Ascending aorta (tissue), 2 donors: ENCODE results near the gene SSB. TPM values are rescaled to one million over a fixed set of nuclear protein-coding genes. Genes with fewer than 3 reads are reported as not detected.

Experiments used
- DNase-seq, 2 donors: peaks; one replicate each; pipeline ENCODE4 v3.0.0-alpha.2; 2019; ENCODE audit warnings: low spot score in 2 of 2
- H3K27ac ChIP-seq, 2 donors: fragments of 200-600 bp; sonication (generic); one replicate each; pipeline ENCODE4 v1.5.1; 2016 to 2017; ENCODE audit warnings: mild to moderate bottlenecking in 1 of 2
- H3K27me3 ChIP-seq: fragments of 200-600 bp; sonication (generic); one replicate; pipeline ENCODE4 v1.5.1; 2017
- H3K36me3 ChIP-seq, 2 donors: fragments of 200-600 bp; sonication (generic); one replicate each; pipeline ENCODE4 v1.5.1; 2016
- H3K4me1 ChIP-seq, 2 donors: fragments of 200-600 bp; sonication (generic); one replicate each; pipeline ENCODE4 v1.5.1; 2016 to 2017; ENCODE audit warnings: mild to moderate bottlenecking in 1 of 2
- H3K4me3 ChIP-seq, 2 donors: fragments of 200-600 bp; sonication (generic); one replicate each; pipeline ENCODE4 v1.5.1; 2016 to 2017; ENCODE audit warnings: mild to moderate bottlenecking in 1 of 2
- H3K9me3 ChIP-seq, 2 donors: fragments of 200-600 bp; sonication (generic); one replicate each; pipeline ENCODE4 v1.5.1; 2016
- CTCF ChIP-seq, 3 experiments: fragments of 200-600 bp in 2 of 3; fragments of 450-650 bp in 1 of 3; sonication (generic) in 2 of 3; IDR thresholded peaks; one replicate each; pipeline ENCODE4 v1.5.1; 2016 to 2019; ENCODE audit warnings: antibody characterized with exemption in 3 of 3, mild to moderate bottlenecking in 1 of 3, moderate library complexity in 1 of 3
- intact Hi-C: fragments of 100-400 bp; cut with DNase I; formaldehyde crosslinking; loops from one replicate; pipeline ENCODE4 v1.15.1; 2023
- total RNA-seq: library from RNA; depleted of rRNA; stranded (reverse); fragments of >200 nt; gene quantifications from one replicate; pipeline ENCODE4 v1.1.0, GENCODE V29; 2016

Gene SSB
- total RNA-seq, 1 donor from 2014 or later: 42.6 TPM

DNA sequence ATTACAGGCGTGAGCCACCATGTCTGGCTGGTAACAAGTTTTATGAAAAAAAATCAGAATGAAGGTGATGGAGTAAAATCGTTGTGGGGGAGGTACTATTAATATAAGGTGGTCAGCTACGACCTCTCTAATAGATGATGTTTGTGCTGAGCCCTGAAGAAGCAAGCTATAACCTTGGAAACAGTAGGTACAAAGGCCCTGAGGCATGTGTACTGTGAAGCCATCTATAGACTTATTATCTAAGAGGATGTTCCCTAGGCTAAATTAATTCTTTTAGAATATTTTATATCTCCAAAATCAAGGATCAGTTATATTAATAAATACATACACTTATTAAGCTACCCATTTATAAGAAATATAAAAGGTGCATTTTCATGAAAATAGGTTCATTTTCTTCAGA is 23.3 kb upstream of the SSB start:
- no peaks in the 10 kb centered on the region for H3K36me3 ChIP-seq
- no peak for TF ChIP-seq CTCF (IDR thresholded peaks at IDR 0.05)
- intact Hi-C loops: no loop called here
- no peaks in the 10 kb centered on the region for H3K27me3 ChIP-seq
- no peak overlapping the region for H3K4me3 ChIP-seq
- no peaks in the 10 kb centered on the region for H3K4me1 ChIP-seq
- H3K9me3 ChIP-seq: no peaks in the 10 kb centered on the region
- no peak overlapping the region for H3K27ac ChIP-seq
- DNase-seq: no peak

DNA sequence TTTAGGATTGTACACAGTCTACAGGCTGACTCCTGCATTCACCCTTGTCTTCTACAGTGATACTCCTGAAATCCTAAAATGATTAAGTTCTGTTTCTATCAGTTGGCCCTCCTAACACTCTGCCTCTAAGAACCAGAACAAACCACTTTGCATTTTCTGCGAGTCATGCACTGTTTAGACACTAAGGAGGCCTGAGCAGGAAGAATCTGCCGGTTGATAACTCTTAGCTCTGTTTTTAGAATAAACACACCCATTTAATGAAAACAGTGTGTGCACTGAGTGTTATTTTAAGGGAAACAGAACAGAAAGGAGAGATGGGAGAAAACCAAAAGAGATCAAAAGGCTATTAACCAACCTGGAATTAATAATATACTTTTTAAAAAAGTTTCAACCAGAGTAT is 22.9 kb upstream of the SSB start:
- Histone ChIP-seq H3K27ac (no peak overlapping the region), H3K4me1 (no peaks in the 10 kb centered on the region), H3K9me3 (no peaks in the 10 kb centered on the region), H3K4me3 (no peak overlapping the region), H3K27me3 (no peaks in the 10 kb centered on the region), H3K36me3 (no peaks in the 10 kb centered on the region)
- TF ChIP-seq CTCF (IDR thresholded peaks at IDR 0.05): no peak
- intact Hi-C loops: no loop called here
- no peak for DNase-seq

GRCh38 chr2:169776252-169776761 is 22.4 kb upstream of the SSB start:
- H3K27me3 ChIP-seq: no peaks in the 10 kb centered on the region
- no peaks in the 10 kb centered on the region for H3K9me3 ChIP-seq
- intact Hi-C loops: no loop called here
- H3K27ac ChIP-seq: no peak overlapping the region
- TF ChIP-seq CTCF (IDR thresholded peaks at IDR 0.05): no peak
- no peak for DNase-seq
- H3K4me3 ChIP-seq: no peak overlapping the region
- no peaks in the 10 kb centered on the region for H3K4me1 ChIP-seq
- H3K36me3 ChIP-seq: no peaks in the 10 kb centered on the region

DNA sequence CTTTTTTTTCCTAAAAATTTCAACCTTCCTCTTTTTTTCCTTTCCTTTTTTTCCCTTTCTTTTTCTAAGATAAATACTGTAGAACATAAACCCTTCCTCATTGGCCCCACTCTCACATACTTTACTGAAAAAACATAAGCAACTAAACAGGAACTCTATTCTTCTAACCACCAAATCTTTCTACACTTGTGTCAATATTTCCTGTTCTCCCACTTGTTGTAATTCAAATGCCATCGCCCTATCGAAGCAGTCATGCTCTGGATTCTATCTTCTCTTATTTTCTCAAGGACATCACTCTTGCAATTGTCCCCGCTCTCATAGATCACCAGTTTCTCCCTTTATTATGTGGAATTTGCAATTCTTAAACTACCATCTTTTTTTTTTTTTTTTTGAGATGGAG is 20.2 kb upstream of the SSB start:
- no peak for TF ChIP-seq CTCF (IDR thresholded peaks at IDR 0.05)

DNA sequence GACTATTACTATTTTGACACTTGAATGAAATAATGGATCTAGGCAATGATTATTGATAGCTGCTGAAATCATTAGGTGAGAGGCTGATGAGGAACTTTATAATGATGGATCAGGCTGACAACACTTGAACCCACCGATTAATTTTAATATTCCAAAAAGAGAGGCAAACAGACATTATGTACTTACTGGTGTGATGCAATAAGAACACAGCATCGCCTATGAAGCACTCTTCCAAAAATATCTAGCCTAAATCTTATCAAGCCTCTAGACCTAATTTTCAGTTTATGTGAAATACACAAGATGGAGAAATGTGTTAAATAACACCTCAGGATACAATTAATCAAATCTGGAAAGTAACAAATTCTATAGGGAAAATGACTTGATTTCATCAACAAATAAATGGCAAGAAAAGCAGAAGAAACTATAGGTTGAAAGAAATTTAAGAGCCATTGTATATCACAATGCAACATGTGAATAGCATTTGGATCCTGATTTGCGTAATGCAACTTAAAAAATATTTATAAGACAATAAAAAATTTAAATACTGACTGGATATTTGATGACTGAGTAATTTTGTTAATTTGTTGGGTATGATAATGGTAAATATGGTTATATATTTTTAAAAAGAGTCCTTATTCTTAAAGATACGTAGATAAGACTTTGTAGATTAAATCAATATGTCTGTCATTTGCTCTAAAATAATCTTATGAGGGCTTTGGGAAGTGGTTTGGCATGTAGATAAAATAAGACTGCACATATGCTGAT is 17.2 kb upstream of the SSB start:
- Histone ChIP-seq H3K36me3 (no peaks in the 10 kb centered on the region), H3K4me3 (no peak overlapping the region), H3K27me3 (no peaks in the 10 kb centered on the region), H3K27ac (no peak overlapping the region), H3K4me1 (no peaks in the 10 kb centered on the region), H3K9me3 (no peaks in the 10 kb centered on the region)
- TF ChIP-seq CTCF (IDR thresholded peaks at IDR 0.05): no peak
- DNase-seq: no peak
- intact Hi-C loops: no loop called here

More for the DNA sequence above, 20.2 kb upstream of the SSB start:
- intact Hi-C loops: no loop called here
- Histone ChIP-seq H3K36me3 (no peaks in the 10 kb centered on the region), H3K27me3 (no peaks in the 10 kb centered on the region), H3K9me3 (no peaks in the 10 kb centered on the region), H3K27ac (no peak overlapping the region), H3K4me3 (no peak overlapping the region), H3K4me1 (no peaks in the 10 kb centered on the region)
- DNase-seq: no peak
